ENCODE results near the gene PLBD2.

GRCh38 chr12:113317122-113317521, 41.3 kb upstream of the PLBD2 start:
- TF ChIP-seq EZH2 (IDR thresholded peaks at IDR 0.05; ENCODE audit: low read length, missing control alignments) (no peak), CTCF (conservative IDR thresholded peaks at IDR 0.05 in 1 of 2, IDR thresholded peaks at IDR 0.05 in 1 of 2; ENCODE audit: low read depth in 1 of 2, low read length in 2 of 2) (no peak)
